Large intestine (tissue), 3 donors: ENCODE data around the gene PCDHB13. TPM values are rescaled to one million over a fixed set of nuclear protein-coding genes. Genes with fewer than 3 reads are reported as not detected.
"Not testable (repeated sequence)": the region's sequence is repeated elsewhere in the genome, so short reads cannot be mapped to it uniquely, and the experiment has no call there.

Source experiments
- DNase-seq, 2 donors: peaks; one replicate each; pipeline versions ENCODE4 v3.0.0 to v3.0.0-alpha.2; 2013
- H3K27ac ChIP-seq: one replicate; pipeline ENCODE4 v1.5.1; 2013; ENCODE audit warnings: low read length
- H3K27me3 ChIP-seq: 2 replicates; pipeline ENCODE4 v1.6.1; 2013; ENCODE audit warnings: low read length; ENCODE audit not compliant: control insufficient read depth, insufficient read depth
- H3K36me3 ChIP-seq: 2 replicates; pipeline ENCODE4 v1.6.1; 2013; ENCODE audit warnings: low read length; ENCODE audit not compliant: control insufficient read depth, insufficient read depth
- H3K4me1 ChIP-seq: one replicate; pipeline ENCODE4 v1.6.1; 2013; ENCODE audit warnings: low read length; ENCODE audit not compliant: control insufficient read depth, insufficient read depth
- H3K4me3 ChIP-seq: one replicate; pipeline ENCODE4 v1.5.1; 2013; ENCODE audit warnings: low read length
- H3K9me3 ChIP-seq: one replicate; pipeline ENCODE4 v1.6.1; 2013; ENCODE audit warnings: mild to moderate bottlenecking, low read depth, low read length, moderate library complexity; ENCODE audit not compliant: control insufficient read depth
- WGBS: methylation state at CpG from one replicate; pipeline ENCODE4 v1.1.5; 2013; ENCODE audit warnings: low lambda C conversion rate; ENCODE audit not compliant: insufficient coverage; 5-methylcytosine and 5-hydroxymethylcytosine counted together
- polyA plus RNA-seq: library from polyadenylated mRNA; unstranded; fragments of 120-200 nt; gene quantifications from one replicate; pipeline ENCODE4 v1.2.1, GENCODE V29; 2013

The PCDHB13 gene
- polyA plus RNA-seq, 1 donor: 1.4 TPM

- DNase-seq, H3K27ac ChIP-seq, H3K4me3 ChIP-seq, H3K4me1 ChIP-seq, H3K36me3 ChIP-seq: not testable (repeated sequence)
- no CpG with 5 or more reads among the region's 40 CpGs for WGBS
- peaks cover 20% of the 10 kb centered on the region for H3K9me3 ChIP-seq
- H3K27me3 ChIP-seq: peaks cover 11% of the 10 kb centered on the region
These were observed 22.2 kb downstream of the PCDHB13 start for GRCh38 chr5:141235922-141236321.

- Histone ChIP-seq H3K9me3 (peaks cover 27% of the 10 kb centered on the region), H3K27me3 (peaks cover 11% of the 10 kb centered on the region), H3K4me1 (no peaks in the 10 kb centered on the region), H3K36me3 (no peaks in the 10 kb centered on the region), H3K27ac (no peak overlapping the region), H3K4me3 (no peak overlapping the region)
- no peak for DNase-seq
- 56% methylated on average over 2 of the region's 32 CpGs for WGBS
These were observed 23.0 kb downstream of the PCDHB13 start for GRCh38 chr5:141236516-141237313.

- no peak overlapping the region for H3K27ac ChIP-seq
- no peaks in the 10 kb centered on the region for H3K36me3 ChIP-seq
- no peaks in the 10 kb centered on the region for H3K4me1 ChIP-seq
- DNase-seq: no peak
- no CpG with 5 or more reads among the region's 43 CpGs for WGBS
- peaks cover 28% of the 10 kb centered on the region for H3K9me3 ChIP-seq
- no peak overlapping the region for H3K4me3 ChIP-seq
- peaks cover 3% of the 10 kb centered on the region for H3K27me3 ChIP-seq
These were observed 27.8 kb downstream of the PCDHB13 start for GRCh38 chr5:141241496-141241895.

GRCh38 chr5:141245250-141245717, 31.6 kb downstream of the PCDHB13 start, which contains the start of gene PCDHB15:
PCDHB15 (plus strand) TSS chr5:141245395; CDS start chr5:141245579, 184 bp downstream.
- H3K9me3 ChIP-seq: peaks cover 41% of the 10 kb centered on the region
- 7% methylated on average over 4 of the region's 16 CpGs for WGBS
- H3K4me1 ChIP-seq: no peaks in the 10 kb centered on the region
- no peaks in the 10 kb centered on the region for H3K27me3 ChIP-seq
- DNase-seq: no peak
- peak within 1 kb of the TSS; percentile 6 for H3K4me3 ChIP-seq
- no peaks in the 10 kb centered on the region for H3K36me3 ChIP-seq
- H3K27ac ChIP-seq: no peak within 1 kb of the TSS

GRCh38 chr5:141246971-141247370, 33.3 kb downstream of the PCDHB13 start:
- DNase-seq, H3K27me3 ChIP-seq, H3K36me3 ChIP-seq, H3K4me1 ChIP-seq, H3K4me3 ChIP-seq, H3K27ac ChIP-seq: not testable (repeated sequence)
- WGBS: no CpG with 5 or more reads among the region's 42 CpGs
- H3K9me3 ChIP-seq: peaks cover 30% of the 10 kb centered on the region

- DNase-seq, H3K27me3 ChIP-seq, H3K4me3 ChIP-seq, H3K27ac ChIP-seq, H3K36me3 ChIP-seq, H3K4me1 ChIP-seq: not testable (repeated sequence)
- peaks cover 29% of the 10 kb centered on the region for H3K9me3 ChIP-seq
- no CpG with 5 or more reads among the region's 34 CpGs for WGBS
These were observed 33.7 kb downstream of the PCDHB13 start for GRCh38 chr5:141247434-141247833.

- Histone ChIP-seq H3K4me3 (no peak overlapping the region), H3K9me3 (peaks cover 23% of the 10 kb centered on the region), H3K27me3 (no peaks in the 10 kb centered on the region), H3K27ac (no peak overlapping the region), H3K4me1 (no peaks in the 10 kb centered on the region), H3K36me3 (no peaks in the 10 kb centered on the region)
- DNase-seq: no peak
These were observed 36.9 kb downstream of the PCDHB13 start for GRCh38 chr5:141250576-141250975.

- no peaks in the 10 kb centered on the region for H3K4me1 ChIP-seq
- no peak for DNase-seq
- H3K4me3 ChIP-seq: no peak overlapping the region
- H3K36me3 ChIP-seq: no peaks in the 10 kb centered on the region
- peaks cover 46% of the 10 kb centered on the region for H3K9me3 ChIP-seq
- no peaks in the 10 kb centered on the region for H3K27me3 ChIP-seq
- no peak overlapping the region for H3K27ac ChIP-seq
These were observed 44.7 kb downstream of the PCDHB13 start for GRCh38 chr5:141258464-141258863.

- Histone ChIP-seq H3K27me3 (no peaks in the 10 kb centered on the region), H3K4me1 (no peaks in the 10 kb centered on the region), H3K4me3 (no peak overlapping the region), H3K36me3 (no peaks in the 10 kb centered on the region), H3K9me3 (peaks cover 50% of the 10 kb centered on the region), H3K27ac (no peak overlapping the region)
- DNase-seq: no peak
These were observed 45.2 kb downstream of the PCDHB13 start for GRCh38 chr5:141258948-141259347.

GRCh38 chr5:141260458-141261237, 46.9 kb downstream of the PCDHB13 start:
- Histone ChIP-seq H3K27me3 (no peaks in the 10 kb centered on the region), H3K4me3 (no peak overlapping the region), H3K36me3 (no peaks in the 10 kb centered on the region), H3K27ac (no peak overlapping the region), H3K9me3 (peaks cover 51% of the 10 kb centered on the region), H3K4me1 (no peaks in the 10 kb centered on the region)
- 50% methylated on average over 2 of the region's 5 CpGs for WGBS
- no peak for DNase-seq
